Measurements from ENCODE around the gene HOXA1.
A peak's percentile ranks its signal among the peaks of the same experiment; 100 is the strongest.

HOXA1 gene

GRCh38 chr7:27095897-27096767, at the start of gene HOXA1:
Gene HOXA1, minus strand, starts transcription at chr7:27096000. Its CDS starts 88 bp downstream, at chr7:27095912.
- H3K4me3 Mint-ChIP-seq: peak within 1 kb of the TSS; percentile 85
- peaks cover 72% of the 10 kb centered on the region for H3K27me3 Mint-ChIP-seq
- peak within 1 kb of the TSS; percentile 82 for H3K27ac Mint-ChIP-seq (ENCODE audit: low read depth)
- H3K4me1 Mint-ChIP-seq: peaks cover 32% of the 10 kb centered on the region
- peaks cover 15% of the 10 kb centered on the region for H3K36me3 Mint-ChIP-seq (ENCODE audit: insufficient read depth)
- no peaks in the 10 kb centered on the region for H3K9me3 Mint-ChIP-seq
- ATAC-seq (replicated peaks; ENCODE audit: extremely low read depth, poor library complexity, severe bottlenecking) (peak; percentile 92), DNase-seq (ENCODE audit: low spot score in 2 of 2) (peak; percentile 58 to 69)

- no peak overlapping the region for H3K27ac Mint-ChIP-seq (ENCODE audit: low read depth)
- ATAC-seq (replicated peaks; ENCODE audit: extremely low read depth, poor library complexity, severe bottlenecking): no peak
- peaks cover 6% of the 10 kb centered on the region for H3K4me1 Mint-ChIP-seq
- H3K9me3 Mint-ChIP-seq: no peaks in the 10 kb centered on the region
- DNase-seq (ENCODE audit: low spot score in 2 of 2): no peak
- H3K27me3 Mint-ChIP-seq: peaks cover 72% of the 10 kb centered on the region
- H3K4me3 Mint-ChIP-seq: no peak overlapping the region
- no peaks in the 10 kb centered on the region for H3K36me3 Mint-ChIP-seq (ENCODE audit: insufficient read depth)
Measured at GRCh38 chr7:27145165-27145913, 49.5 kb upstream of the HOXA1 start.

GRCh38 chr7:27144781-27145164, 49.0 kb upstream of the HOXA1 start:
- Mint-ChIP-seq H3K4me3 (no peak overlapping the region), H3K4me1 (peaks cover 5% of the 10 kb centered on the region), H3K27ac (ENCODE audit: low read depth) (no peak overlapping the region), H3K36me3 (ENCODE audit: insufficient read depth) (no peaks in the 10 kb centered on the region), H3K9me3 (no peaks in the 10 kb centered on the region), H3K27me3 (peaks cover 68% of the 10 kb centered on the region)
- DNase-seq (ENCODE audit: low spot score in 2 of 2) (no peak), ATAC-seq (replicated peaks; ENCODE audit: extremely low read depth, poor library complexity, severe bottlenecking) (no peak)

GRCh38 chr7:27143950-27144780, 48.4 kb upstream of the HOXA1 start:
- no peaks in the 10 kb centered on the region for H3K9me3 Mint-ChIP-seq
- no peak for DNase-seq (ENCODE audit: low spot score in 2 of 2)
- no peak for ATAC-seq (replicated peaks; ENCODE audit: extremely low read depth, poor library complexity, severe bottlenecking)
- H3K27me3 Mint-ChIP-seq: peaks cover 64% of the 10 kb centered on the region
- H3K4me3 Mint-ChIP-seq: no peak overlapping the region
- H3K36me3 Mint-ChIP-seq (ENCODE audit: insufficient read depth): no peaks in the 10 kb centered on the region
- no peak overlapping the region for H3K27ac Mint-ChIP-seq (ENCODE audit: low read depth)
- peaks cover 5% of the 10 kb centered on the region for H3K4me1 Mint-ChIP-seq

GRCh38 chr7:27143023-27143949, 47.5 kb upstream of the HOXA1 start, which contains the start of gene HOXA5:
Gene HOXA5, minus strand, starts transcription at chr7:27143681. Its CDS starts 74 bp downstream, at chr7:27143607.
- no peak within 1 kb of the TSS for H3K27ac Mint-ChIP-seq (ENCODE audit: low read depth)
- H3K27me3 Mint-ChIP-seq: peaks cover 63% of the 10 kb centered on the region

GRCh38 chr7:27142580-27143022, 46.8 kb upstream of the HOXA1 start:
- Mint-ChIP-seq H3K27ac (ENCODE audit: low read depth) (no peak overlapping the region), H3K9me3 (no peaks in the 10 kb centered on the region), H3K4me3 (no peak overlapping the region), H3K27me3 (peaks cover 63% of the 10 kb centered on the region), H3K4me1 (no peaks in the 10 kb centered on the region), H3K36me3 (ENCODE audit: insufficient read depth) (no peaks in the 10 kb centered on the region)
- DNase-seq (ENCODE audit: low spot score in 2 of 2) (no peak), ATAC-seq (replicated peaks; ENCODE audit: extremely low read depth, poor library complexity, severe bottlenecking) (no peak)

More at GRCh38 chr7:27143023-27143949, 47.5 kb upstream of the HOXA1 start, which contains the start of gene HOXA5:
- Mint-ChIP-seq H3K4me3 (no peak within 1 kb of the TSS), H3K36me3 (ENCODE audit: insufficient read depth) (no peaks in the 10 kb centered on the region), H3K4me1 (peaks cover 5% of the 10 kb centered on the region), H3K9me3 (no peaks in the 10 kb centered on the region)
- no peak for ATAC-seq (replicated peaks; ENCODE audit: extremely low read depth, poor library complexity, severe bottlenecking)
- DNase-seq (ENCODE audit: low spot score in 2 of 2): no peak

GRCh38 chr7:27141923-27142579, 46.3 kb upstream of the HOXA1 start:
- peaks cover 63% of the 10 kb centered on the region for H3K27me3 Mint-ChIP-seq
- H3K36me3 Mint-ChIP-seq (ENCODE audit: insufficient read depth): no peaks in the 10 kb centered on the region
- no peaks in the 10 kb centered on the region for H3K4me1 Mint-ChIP-seq
- H3K27ac Mint-ChIP-seq (ENCODE audit: low read depth): no peak overlapping the region
- no peak overlapping the region for H3K4me3 Mint-ChIP-seq
- no peaks in the 10 kb centered on the region for H3K9me3 Mint-ChIP-seq
- DNase-seq (ENCODE audit: low spot score in 2 of 2): no peak
- no peak for ATAC-seq (replicated peaks; ENCODE audit: extremely low read depth, poor library complexity, severe bottlenecking)

GRCh38 chr7:27141137-27141922, 45.5 kb upstream of the HOXA1 start:
- DNase-seq (ENCODE audit: low spot score in 2 of 2): no peak
- H3K4me1 Mint-ChIP-seq: no peaks in the 10 kb centered on the region
- H3K27ac Mint-ChIP-seq (ENCODE audit: low read depth): no peak overlapping the region
- H3K27me3 Mint-ChIP-seq: peaks cover 63% of the 10 kb centered on the region
- H3K36me3 Mint-ChIP-seq (ENCODE audit: insufficient read depth): no peaks in the 10 kb centered on the region
- ATAC-seq (replicated peaks; ENCODE audit: extremely low read depth, poor library complexity, severe bottlenecking): no peak
- no peak overlapping the region for H3K4me3 Mint-ChIP-seq
- no peaks in the 10 kb centered on the region for H3K9me3 Mint-ChIP-seq

- Mint-ChIP-seq H3K4me3 (no peak overlapping the region), H3K27me3 (peaks cover 63% of the 10 kb centered on the region), H3K4me1 (no peaks in the 10 kb centered on the region), H3K36me3 (ENCODE audit: insufficient read depth) (no peaks in the 10 kb centered on the region), H3K9me3 (no peaks in the 10 kb centered on the region), H3K27ac (ENCODE audit: low read depth) (no peak overlapping the region)
- DNase-seq (ENCODE audit: low spot score in 2 of 2) (no peak), ATAC-seq (replicated peaks; ENCODE audit: extremely low read depth, poor library complexity, severe bottlenecking) (no peak)
Measured at GRCh38 chr7:27140126-27140857, 44.5 kb upstream of the HOXA1 start.

All from central memory CD8-positive, alpha-beta T cell (primary cell).